GM19467 (cell line): ENCODE results near the gene HMCN1.

ENCODE experiments used
- ATAC-seq: cut with Tn5 transposase; IDR thresholded peaks from one replicate; pipeline ENCODE4 v1.9.1; 2021; ENCODE audit warnings: mild to moderate bottlenecking, moderate library complexity; ENCODE audit not compliant: unreplicated experiment

HMCN1 gene

DNA sequence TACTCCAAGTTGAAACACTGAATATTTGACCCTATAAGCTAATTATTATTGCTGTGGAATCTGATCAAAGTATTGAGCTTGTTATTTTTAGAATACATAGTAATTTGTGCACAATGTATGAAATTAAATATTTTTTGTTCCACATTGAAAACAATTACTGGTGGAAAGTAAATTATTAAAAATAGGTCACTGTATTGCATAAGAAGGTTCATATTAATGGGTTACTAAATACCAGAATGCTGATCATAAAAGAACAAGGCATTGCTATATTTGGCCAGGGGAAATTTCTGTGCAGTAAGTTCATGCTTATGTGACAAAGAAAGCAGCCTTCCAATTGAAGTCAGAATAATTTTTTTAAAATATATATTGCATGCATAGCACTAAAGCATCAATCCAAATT, 481.4 kb downstream of the HMCN1 start:
- no peak for ATAC-seq

DNA sequence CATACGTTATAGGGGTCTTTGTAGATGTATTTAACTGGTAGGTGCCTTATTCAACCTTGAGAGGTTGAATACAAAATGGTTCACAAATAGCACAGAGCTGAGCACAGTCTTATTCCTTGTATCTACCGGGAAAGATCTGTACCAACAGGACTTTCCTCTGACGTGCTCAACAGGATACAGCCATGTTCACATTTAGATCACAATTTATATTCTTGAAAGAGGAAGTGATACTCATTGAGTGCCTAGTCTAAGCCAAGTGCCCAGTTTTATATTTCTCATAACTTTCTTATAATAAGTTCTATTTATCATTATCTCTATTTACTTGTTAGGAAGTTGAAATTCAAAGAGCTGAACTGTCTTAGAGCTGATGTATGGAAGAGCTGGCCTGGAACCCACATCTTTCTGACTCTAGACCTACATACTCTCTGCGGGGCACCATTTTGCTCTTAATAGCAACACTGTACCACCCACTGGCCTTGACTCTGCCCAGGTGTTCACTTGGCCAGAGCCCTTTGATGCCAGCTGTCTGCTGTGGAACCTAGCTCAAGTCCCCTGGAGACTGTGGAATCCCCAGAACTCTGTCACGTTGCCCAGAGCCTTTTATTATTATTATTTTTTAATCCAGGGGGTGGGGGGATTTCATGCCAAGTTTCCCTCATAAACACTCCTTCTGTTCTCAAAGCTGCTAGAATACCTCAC, 484.6 kb downstream of the HMCN1 start:
- ATAC-seq: peak; percentile 64

DNA sequence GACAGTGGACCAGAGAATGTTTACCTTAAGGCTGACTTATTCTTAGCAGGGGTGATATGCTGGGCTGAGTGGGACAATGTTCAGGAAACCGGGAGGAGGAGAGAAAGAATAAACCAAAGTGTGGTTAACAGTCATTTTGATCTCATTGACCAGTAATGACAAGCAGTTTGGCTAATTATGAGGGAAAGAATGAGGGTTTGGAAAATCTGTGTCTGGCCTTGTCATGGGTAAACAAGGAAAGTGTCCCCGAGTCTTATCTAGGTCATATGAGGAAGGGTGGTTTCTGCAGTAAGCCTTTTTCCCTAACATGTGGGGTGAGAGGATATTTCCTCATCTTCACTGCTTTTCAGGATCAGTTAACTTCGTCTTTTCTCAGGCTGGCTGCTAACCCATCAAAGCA, 485.9 kb downstream of the HMCN1 start:
- ATAC-seq: no peak

DNA sequence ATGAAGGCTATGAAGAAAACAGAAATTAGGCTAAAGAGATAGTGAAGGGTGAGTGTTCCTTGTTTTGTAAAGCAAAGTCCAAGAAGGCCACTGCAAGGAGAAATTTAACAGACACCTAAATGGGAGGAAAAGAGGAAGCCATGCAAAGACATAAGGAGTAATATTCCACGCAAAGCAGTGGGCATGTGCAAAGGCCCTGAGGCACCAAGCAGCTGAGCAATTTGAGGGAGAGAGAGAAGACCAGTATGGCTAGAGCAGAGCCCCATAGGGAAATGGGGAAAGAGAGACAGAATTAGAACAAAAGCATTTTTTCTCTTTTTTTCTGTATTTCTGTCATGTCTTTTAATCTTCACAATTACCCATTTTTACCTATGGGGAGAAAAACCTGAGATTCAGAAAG, 486.7 kb downstream of the HMCN1 start:
- ATAC-seq: no peak

DNA sequence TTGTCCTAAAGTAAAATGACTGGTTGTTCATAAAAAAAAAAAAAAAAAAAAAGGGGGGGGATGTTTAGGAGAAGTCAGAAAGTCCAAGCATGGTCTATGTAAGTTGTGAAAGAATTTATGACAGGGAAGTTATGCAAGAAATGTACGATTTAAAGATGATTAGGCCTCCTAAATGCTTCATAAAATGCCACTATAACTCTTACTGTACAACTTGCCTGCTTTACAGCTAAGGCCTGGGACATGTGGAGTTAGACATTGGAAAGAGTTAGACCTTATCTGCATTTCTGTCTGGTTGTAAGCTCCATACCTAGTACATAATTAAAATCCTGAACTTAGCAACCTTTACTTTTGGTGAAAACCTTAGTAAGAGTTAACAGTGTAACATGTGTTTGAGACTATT, 490.9 kb downstream of the HMCN1 start:
- no peak for ATAC-seq

DNA sequence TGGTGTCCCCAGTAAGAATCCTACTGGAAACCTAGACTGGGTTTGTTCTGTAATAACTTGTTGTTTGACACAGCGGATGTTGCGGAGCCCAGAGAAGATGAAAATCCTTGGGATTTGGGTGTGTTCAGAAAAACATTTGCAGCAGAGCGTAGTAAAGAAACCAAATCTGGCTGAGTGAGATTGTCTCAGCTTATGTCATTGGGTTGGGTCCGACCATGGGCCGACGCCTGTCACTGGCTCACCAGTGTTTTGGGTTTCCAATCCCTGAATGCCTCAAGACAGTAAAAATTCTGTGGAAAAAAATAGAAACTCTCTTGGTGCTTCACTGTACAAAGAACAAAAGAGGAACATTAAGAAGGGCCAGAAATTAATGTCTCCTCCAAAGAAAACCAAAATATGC, 494.6 kb downstream of the HMCN1 start:
- no peak for ATAC-seq

DNA sequence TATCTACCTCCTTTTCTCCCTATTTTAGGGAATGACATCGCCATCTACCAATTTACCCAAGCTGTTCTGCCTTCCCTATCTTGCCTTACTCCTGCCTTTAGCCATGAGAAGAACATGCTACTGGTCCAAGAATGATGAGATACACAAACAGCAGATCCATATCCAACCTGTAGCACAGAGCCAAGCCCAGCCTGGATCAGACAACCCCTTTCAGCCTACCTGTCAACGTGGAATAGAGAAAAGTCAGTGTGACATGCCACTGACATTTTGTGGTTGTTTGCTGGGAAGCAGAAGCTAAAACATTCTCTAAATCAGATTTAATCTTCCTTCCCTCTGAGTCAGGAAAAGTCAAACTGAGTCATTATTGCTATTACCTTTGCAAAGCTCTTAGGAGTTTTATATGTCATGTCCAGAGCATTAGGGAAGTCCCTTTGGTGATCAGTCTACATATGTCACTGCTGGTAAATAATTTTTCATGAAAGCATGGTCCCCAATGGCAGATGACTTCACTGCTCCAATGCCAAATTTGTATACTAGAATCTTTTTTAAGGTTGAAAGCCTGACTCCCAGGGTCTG, 497.8 kb downstream of the HMCN1 start:
- ATAC-seq: no peak

DNA sequence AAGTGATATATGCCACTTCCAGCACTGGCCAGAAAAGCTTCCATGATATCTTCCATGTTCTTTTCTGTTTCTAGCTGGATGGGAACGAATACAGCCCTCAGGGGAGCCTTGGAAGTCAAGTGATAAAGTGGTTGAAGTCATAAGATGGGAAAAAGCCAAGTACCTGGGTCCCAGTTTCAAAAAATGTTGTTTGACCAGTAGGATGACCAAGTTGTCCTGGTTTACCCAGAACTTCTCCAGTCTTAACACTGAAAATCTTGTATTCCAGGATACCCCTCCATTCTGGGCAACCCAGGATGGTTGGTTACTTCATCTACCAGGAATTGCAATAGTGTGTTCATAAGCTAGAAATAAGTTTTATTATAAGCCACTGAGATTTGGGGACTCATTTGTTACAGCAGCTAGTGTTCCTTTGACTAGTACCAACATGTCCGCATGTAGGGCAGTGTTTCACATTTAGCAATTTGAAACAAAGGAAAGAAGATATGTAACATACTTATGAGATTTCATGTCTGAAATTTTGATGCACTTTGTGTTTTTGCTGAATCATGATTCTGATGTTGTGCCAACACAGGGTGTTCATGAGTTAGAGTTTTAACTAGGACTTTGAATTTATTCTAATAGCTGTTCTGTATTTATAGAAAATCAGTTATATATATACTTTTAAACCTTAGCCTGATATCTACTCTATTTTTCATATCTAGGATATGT, 500.9 kb downstream of the HMCN1 start:
- ATAC-seq: no peak

DNA sequence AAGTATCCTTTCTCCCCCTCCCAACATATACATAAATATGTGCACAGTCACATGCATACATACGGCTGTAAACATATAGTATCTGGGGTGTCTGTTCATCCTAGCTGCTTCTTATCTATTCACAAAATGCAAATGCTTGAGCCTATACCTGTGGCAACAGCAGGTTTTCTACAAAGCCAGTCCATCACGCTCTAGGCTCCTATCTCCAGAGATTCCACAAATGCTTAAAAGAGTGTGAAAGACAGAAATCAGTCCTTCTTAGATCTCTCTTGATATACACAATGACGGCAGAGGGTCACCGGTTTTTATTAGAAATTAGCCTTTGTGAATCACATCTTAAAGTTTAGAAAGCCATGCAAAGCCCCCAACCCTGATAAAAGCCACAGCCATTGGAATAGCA, 501.5 kb downstream of the HMCN1 start:
- ATAC-seq: no peak

DNA sequence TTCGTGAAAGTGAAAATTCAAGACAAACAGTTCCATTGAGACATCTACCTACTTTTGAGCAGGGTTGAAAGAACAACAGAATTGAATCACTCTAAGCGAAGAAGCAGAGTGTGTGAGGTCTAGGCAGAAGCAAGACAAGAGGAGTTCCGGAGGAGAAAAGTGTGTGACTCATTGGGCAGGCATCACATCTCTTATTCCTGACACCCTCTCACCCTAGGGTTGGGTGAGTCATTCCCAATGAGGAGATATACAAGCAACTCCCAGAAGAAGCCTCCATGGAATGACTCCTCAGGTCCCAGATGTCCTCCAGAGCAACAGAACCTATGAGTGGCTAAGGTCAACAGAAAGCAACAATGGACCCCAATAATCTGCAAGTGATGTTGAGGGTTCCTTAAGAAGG, 502.7 kb downstream of the HMCN1 start:
- ATAC-seq: no peak

DNA sequence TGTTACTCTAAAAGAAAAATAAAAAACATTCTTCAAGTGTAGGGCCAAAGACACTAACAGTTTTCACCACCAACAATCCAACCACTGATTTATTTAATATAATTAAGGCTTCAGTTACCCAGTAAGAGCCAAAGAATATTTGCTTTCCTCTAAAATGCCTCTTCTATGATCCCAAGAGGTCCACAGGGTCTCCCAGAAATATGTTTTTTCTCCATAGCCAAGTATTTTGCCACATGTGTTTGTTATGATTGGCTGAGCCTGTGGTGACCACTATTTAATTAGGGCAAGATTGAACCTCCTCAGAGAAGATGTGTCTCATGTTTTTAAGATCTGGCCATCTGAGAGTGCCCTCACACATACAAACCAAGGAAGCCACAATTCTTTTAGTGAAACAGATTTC, 505.0 kb downstream of the HMCN1 start:
- ATAC-seq: no peak

DNA sequence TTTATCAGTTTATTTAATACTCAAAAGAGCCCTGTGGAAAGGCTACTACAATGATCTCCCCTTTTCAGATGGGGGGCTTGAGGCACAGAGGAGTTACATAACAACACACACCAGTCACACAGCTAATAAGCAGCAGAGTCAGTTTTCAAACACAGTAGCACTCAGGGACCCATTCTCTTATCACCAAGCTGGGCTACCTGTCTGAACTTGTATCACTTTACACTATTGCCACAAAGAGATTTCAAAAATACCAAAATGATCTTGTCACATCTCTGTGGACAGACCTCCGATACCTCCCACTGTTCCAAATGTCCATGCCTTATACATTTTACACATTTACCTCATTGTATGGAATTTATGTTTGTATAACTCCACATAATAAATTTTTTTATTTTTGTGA, 506.2 kb downstream of the HMCN1 start:
- ATAC-seq: no peak
